BE2C (cell line): ENCODE measurements around the gene YRDC.
"Not testable (repeated sequence)": the region's sequence is repeated elsewhere in the genome, so short reads cannot be mapped to it uniquely, and the experiment has no call there.

Source experiments
- DNase-seq: peaks from one replicate; pipeline ENCODE4 v3.0.0-alpha.2; 2020
- H3K27me3 ChIP-seq: fragments of 250-450 bp; sonication (Bioruptor Pico); 2 replicates; pipeline ENCODE4 v1.5.1; 2020; ENCODE audit warnings: mild to moderate bottlenecking
- H3K36me3 ChIP-seq: fragments of 250-450 bp; sonication (Bioruptor Pico); 2 replicates; pipeline ENCODE4 v1.5.1; 2020; ENCODE audit warnings: mild to moderate bottlenecking
- H3K4me1 ChIP-seq: fragments of 250-450 bp; sonication (Bioruptor Pico); 2 replicates; pipeline ENCODE4 v1.5.1; 2020
- H3K4me3 ChIP-seq: 2 replicates; pipeline ENCODE4 v1.5.1; 2011; ENCODE audit warnings: low read depth, low read length
- H3K9me3 ChIP-seq: fragments of 250-450 bp; sonication (Bioruptor Pico); 2 replicates; pipeline ENCODE4 v1.5.1; 2020
- CTCF ChIP-seq: IDR thresholded peaks from 2 replicates; pipeline ENCODE4 v1.5.1; 2012; ENCODE audit warnings: mild to moderate bottlenecking, low read depth, low read length

YRDC gene

DNA sequence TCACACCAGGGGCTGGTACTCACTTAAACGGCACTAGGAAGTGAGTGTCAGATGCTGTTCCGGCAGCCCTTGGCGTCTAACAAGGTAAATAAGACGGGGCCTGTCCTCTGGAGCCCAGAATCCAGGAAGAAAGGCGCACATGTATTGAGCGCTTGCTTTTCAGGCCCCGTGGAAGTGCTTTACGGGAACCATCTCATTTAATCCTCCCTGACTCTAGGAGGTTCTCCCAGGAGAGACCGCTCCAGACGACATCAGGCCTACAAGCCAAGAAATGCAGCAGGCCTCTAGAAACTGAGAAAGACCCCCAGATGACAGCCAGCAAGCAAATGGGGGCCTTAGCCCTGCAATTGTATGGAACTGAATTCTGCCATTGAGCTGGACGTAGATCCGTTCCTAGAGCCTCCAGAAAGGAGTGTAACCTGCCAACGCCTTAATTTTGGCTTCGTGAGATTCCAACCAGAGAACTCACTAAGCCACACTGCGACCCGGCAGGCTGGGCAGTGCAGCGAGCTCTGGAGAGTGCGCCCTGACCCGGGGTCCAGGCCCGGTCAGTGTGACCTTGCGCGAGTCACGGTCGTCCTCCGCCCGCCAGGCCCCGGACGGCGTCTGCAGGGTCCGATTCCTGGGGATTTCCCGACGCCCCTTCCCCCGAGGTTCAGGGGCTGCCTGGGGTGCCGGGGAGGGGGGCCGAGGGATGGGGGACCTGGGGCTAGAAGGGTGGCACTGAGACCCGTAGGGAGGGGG, 14.9 kb downstream of the YRDC start:
- no peak overlapping the region; the same call in 1 of the 2 replicates for H3K4me3 ChIP-seq
- no peak for DNase-seq
- H3K36me3 ChIP-seq, result peaks cover 6% of the 10 kb centered on the region
- no peak for TF ChIP-seq CTCF
- H3K27me3 ChIP-seq, result no peaks in the 10 kb centered on the region
- H3K4me1 ChIP-seq, result no peaks in the 10 kb centered on the region
- no peaks in the 10 kb centered on the region for H3K9me3 ChIP-seq

DNA sequence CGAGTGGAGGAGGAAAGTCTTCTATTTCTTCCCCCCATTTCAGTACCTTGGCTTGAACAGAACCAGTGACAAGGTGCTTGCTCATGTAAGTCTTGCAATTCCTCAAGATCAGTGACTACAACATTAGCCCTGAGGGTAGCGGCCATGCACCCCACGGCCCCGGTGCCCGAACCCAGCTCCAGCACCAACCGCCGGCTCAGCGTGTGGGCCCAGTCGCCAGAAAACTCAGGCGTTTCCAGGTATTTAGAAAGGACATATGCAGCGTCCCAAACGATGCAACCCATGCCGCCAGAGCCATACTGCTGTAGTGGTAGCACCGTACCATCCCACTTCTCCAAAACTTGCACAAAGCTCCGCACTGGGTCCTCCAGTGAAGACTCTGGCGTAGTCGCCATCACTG, 25.5 kb downstream of the YRDC start:
- H3K9me3 ChIP-seq, result no peaks in the 10 kb centered on the region
- no peak for DNase-seq
- H3K27me3 ChIP-seq, result no peaks in the 10 kb centered on the region
- H3K4me1 ChIP-seq, result no peaks in the 10 kb centered on the region
- TF ChIP-seq CTCF, result no peak
- H3K36me3 ChIP-seq, result no peaks in the 10 kb centered on the region
- H3K4me3 ChIP-seq, result no peak overlapping the region

GRCh38 chr1:37778654-37779053, 29.4 kb downstream of the YRDC start:
- TF ChIP-seq CTCF, result no peak
- Histone ChIP-seq H3K27me3 (no peaks in the 10 kb centered on the region), H3K9me3 (no peaks in the 10 kb centered on the region), H3K36me3 (no peaks in the 10 kb centered on the region), H3K4me1 (no peaks in the 10 kb centered on the region), H3K4me3 (no peak overlapping the region)
- no peak for DNase-seq

DNA sequence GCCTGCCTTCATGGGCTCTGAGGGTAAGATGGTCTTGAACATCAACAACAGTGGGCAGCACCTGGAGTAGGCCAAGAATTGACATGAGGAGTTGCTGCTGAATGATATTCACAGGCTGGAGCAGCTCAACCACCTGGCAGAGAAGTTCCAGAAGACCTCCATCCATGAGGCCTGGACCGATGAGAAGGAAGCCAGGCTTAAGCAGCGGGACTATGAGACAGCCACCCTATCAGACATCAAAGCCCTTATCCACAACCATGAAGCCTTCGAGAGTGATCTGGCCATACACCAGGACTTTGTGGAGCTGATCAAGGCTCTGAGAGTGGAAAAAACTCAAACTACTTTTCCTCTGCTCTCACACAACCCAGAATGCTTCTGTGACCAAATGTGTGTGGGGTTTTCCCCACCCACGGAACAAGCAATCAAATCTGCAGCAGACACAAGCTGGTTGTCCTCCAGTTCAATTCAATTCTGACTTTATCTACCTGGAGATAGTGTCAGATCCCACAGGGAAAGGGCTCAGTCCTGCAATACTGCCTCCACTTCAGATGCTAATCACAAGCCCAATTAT, 31.0 kb downstream of the YRDC start:
- Histone ChIP-seq H3K36me3 (no peaks in the 10 kb centered on the region), H3K27me3 (no peaks in the 10 kb centered on the region), H3K4me1 (no peaks in the 10 kb centered on the region), H3K4me3 (no peak overlapping the region), H3K9me3 (no peaks in the 10 kb centered on the region)
- DNase-seq, result no peak
- TF ChIP-seq CTCF, result no peak

- not testable (repeated sequence) for H3K4me3 ChIP-seq, H3K9me3 ChIP-seq, H3K36me3 ChIP-seq, H3K4me1 ChIP-seq, DNase-seq, H3K27me3 ChIP-seq
Measured at GRCh38 chr1:37771440-37771839, 36.6 kb downstream of the YRDC start.

DNA sequence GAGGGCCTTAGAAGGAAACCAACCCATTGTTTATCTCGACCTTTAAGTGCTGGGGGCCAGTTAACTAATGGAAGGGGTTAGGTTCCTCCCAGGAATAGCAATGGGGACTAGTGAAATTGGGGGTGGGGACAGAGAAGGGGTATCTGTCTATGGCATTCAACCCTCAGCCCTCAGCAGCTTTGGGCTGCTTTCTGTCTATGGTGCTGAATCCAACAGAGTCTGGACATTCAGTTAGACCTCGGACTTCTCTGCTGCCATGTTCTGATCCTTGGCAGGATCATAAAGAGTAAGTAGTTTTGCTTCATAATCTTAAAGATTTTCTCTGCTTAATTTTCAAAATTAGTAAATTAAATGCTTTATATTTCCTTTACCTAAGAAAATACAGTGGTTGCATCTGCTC, 40.5 kb downstream of the YRDC start:
- no peak for DNase-seq
- Histone ChIP-seq H3K4me3 (no peak overlapping the region), H3K4me1 (no peaks in the 10 kb centered on the region), H3K27me3 (peaks cover 28% of the 10 kb centered on the region), H3K9me3 (no peaks in the 10 kb centered on the region), H3K36me3 (no peaks in the 10 kb centered on the region)
- TF ChIP-seq CTCF, result no peak
